ENCODE data around the gene SLC26A6. TPM values are rescaled to one million over a fixed set of nuclear protein-coding genes. Genes with fewer than 3 reads are reported as not detected.

SLC26A6 gene
- total and polyA plus RNA-seq, 2 of the 13 experiments (the other 11 are each of a cell fraction or from before 2014, with no cell fraction given): 40.7 to 184 TPM

DNA sequence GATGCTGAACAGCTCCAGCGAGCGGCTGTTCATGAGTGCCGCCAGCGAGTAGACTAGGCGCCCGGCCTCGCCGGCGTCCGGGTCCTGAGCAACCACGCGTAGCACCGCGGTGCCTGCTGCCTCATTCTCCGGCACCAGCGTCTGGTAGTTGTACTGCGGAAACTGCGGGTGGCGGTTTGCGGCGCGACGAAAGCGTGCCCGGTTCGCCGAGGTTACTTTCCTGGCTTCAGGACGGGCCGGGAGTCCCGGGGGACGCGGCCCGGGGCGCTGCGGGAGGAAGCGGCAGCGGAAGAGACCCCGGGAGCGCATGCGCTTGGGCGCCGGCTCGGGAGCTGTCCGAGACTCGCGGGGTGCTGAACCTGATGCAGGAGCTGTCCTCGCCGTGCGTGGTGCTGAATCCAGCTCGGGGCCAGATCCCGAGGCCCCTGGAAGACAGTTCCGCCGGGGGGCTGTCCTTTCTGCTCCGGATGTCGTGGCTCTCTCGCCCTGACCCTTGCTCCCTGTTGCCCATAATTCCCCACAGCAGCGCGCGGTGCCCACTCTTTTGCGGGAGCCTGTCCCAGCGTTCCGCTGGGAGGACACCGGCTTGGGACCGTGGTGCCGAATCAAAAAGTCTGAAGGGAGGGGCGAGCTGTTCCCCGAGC, 26.4 kb upstream of the SLC26A6 start (continued):
- TF ChIP-seq, protein P1, sequence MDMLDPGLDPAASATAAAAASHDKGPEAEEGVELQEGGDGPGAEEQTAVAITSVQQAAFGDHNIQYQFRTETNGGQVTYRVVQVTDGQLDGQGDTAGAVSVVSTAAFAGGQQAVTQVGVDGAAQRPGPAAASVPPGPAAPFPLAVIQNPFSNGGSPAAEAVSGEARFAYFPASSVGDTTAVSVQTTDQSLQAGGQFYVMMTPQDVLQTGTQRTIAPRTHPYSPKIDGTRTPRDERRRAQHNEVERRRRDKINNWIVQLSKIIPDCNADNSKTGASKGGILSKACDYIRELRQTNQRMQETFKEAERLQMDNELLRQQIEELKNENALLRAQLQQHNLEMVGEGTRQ (IDR thresholded peaks at IDR 0.05; ENCODE audit: low read depth, low read length): no peak
- TF ChIP-seq, protein P1 (CRISPR knock-in tag; IDR thresholded peaks at IDR 0.05; ENCODE audit: borderline replicate concordance): peak; percentile 73; the same call in 1 of the 2 replicates
- TF ChIP-seq, protein P2, sequence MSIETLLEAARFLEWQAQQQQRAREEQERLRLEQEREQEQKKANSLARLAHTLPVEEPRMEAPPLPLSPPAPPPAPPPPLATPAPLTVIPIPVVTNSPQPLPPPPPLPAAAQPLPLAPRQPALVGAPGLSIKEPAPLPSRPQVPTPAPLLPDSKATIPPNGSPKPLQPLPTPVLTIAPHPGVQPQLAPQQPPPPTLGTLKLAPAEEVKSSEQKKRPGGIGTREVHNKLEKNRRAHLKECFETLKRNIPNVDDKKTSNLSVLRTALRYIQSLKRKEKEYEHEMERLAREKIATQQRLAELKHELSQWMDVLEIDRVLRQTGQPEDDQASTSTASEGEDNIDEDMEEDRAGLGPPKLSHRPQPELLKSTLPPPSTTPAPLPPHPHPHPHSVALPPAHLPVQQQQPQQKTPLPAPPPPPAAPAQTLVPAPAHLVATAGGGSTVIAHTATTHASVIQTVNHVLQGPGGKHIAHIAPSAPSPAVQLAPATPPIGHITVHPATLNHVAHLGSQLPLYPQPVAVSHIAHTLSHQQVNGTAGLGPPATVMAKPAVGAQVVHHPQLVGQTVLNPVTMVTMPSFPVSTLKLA (IDR thresholded peaks at IDR 0.05): peak; percentile 69
- TF ChIP-seq, protein P3, sequence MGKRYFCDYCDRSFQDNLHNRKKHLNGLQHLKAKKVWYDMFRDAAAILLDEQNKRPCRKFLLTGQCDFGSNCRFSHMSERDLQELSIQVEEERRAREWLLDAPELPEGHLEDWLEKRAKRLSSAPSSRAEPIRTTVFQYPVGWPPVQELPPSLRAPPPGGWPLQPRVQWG (CRISPR knock-in tag; IDR thresholded peaks at IDR 0.05; ENCODE audit: borderline replicate concordance, low read depth): peak; percentile 99
- TF ChIP-seq, protein P4, sequence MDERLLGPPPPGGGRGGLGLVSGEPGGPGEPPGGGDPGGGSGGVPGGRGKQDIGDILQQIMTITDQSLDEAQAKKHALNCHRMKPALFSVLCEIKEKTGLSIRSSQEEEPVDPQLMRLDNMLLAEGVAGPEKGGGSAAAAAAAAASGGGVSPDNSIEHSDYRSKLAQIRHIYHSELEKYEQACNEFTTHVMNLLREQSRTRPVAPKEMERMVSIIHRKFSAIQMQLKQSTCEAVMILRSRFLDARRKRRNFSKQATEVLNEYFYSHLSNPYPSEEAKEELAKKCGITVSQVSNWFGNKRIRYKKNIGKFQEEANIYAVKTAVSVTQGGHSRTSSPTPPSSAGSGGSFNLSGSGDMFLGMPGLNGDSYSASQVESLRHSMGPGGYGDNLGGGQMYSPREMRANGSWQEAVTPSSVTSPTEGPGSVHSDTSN (CRISPR knock-in tag; IDR thresholded peaks at IDR 0.05): peak; percentile 52; the same call in 1 of the 2 replicates
- peak; percentile 96 for TF ChIP-seq ZKSCAN5 (CRISPR knock-in tag; IDR thresholded peaks at IDR 0.05)
- TF ChIP-seq SMYD3 (CRISPR knock-in tag; IDR thresholded peaks at IDR 0.05): peak; percentile 100
- TF ChIP-seq ZZZ3 (CRISPR knock-in tag; IDR thresholded peaks at IDR 0.05; ENCODE audit: borderline replicate concordance): peak; percentile 99
- TF ChIP-seq IRX3 (CRISPR knock-in tag; IDR thresholded peaks at IDR 0.05; ENCODE audit: borderline replicate concordance, low read depth): peak; percentile 100
- peak; percentile 100 for TF ChIP-seq ZSCAN30 (CRISPR knock-in tag; IDR thresholded peaks at IDR 0.05)
- TF ChIP-seq, protein P5, sequence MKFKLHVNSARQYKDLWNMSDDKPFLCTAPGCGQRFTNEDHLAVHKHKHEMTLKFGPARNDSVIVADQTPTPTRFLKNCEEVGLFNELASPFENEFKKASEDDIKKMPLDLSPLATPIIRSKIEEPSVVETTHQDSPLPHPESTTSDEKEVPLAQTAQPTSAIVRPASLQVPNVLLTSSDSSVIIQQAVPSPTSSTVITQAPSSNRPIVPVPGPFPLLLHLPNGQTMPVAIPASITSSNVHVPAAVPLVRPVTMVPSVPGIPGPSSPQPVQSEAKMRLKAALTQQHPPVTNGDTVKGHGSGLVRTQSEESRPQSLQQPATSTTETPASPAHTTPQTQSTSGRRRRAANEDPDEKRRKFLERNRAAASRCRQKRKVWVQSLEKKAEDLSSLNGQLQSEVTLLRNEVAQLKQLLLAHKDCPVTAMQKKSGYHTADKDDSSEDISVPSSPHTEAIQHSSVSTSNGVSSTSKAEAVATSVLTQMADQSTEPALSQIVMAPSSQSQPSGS (CRISPR knock-in tag; IDR thresholded peaks at IDR 0.05): peak; percentile 100
- peak; percentile 99 for TF ChIP-seq KAT7 (CRISPR knock-in tag; IDR thresholded peaks at IDR 0.05; ENCODE audit: borderline replicate concordance)
- TF ChIP-seq MIXL1 (CRISPR knock-in tag; IDR thresholded peaks at IDR 0.05): peak; percentile 100
- TF ChIP-seq, protein P6, sequence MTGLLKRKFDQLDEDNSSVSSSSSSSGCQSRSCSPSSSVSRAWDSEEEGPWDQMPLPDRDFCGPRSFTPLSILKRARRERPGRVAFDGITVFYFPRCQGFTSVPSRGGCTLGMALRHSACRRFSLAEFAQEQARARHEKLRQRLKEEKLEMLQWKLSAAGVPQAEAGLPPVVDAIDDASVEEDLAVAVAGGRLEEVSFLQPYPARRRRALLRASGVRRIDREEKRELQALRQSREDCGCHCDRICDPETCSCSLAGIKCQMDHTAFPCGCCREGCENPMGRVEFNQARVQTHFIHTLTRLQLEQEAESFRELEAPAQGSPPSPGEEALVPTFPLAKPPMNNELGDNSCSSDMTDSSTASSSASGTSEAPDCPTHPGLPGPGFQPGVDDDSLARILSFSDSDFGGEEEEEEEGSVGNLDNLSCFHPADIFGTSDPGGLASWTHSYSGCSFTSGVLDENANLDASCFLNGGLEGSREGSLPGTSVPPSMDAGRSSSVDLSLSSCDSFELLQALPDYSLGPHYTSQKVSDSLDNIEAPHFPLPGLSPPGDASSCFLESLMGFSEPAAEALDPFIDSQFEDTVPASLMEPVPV (CRISPR knock-in tag; IDR thresholded peaks at IDR 0.05): peak; percentile 100
- peak; percentile 99 for TF ChIP-seq ATAD3A (CRISPR knock-in tag; IDR thresholded peaks at IDR 0.05)
- TF ChIP-seq, protein P7, sequence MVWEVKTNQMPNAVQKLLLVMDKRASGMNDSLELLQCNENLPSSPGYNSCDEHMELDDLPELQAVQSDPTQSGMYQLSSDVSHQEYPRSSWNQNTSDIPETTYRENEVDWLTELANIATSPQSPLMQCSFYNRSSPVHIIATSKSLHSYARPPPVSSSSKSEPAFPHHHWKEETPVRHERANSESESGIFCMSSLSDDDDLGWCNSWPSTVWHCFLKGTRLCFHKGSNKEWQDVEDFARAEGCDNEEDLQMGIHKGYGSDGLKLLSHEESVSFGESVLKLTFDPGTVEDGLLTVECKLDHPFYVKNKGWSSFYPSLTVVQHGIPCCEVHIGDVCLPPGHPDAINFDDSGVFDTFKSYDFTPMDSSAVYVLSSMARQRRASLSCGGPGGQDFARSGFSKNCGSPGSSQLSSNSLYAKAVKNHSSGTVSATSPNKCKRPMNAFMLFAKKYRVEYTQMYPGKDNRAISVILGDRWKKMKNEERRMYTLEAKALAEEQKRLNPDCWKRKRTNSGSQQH (CRISPR knock-in tag; IDR thresholded peaks at IDR 0.05; ENCODE audit: low read depth): peak; percentile 100
- TF ChIP-seq TBL1XR1 (IDR thresholded peaks at IDR 0.05; ENCODE audit: borderline replicate concordance, low read length, partially characterized antibody): no peak
- TF ChIP-seq, protein P8, sequence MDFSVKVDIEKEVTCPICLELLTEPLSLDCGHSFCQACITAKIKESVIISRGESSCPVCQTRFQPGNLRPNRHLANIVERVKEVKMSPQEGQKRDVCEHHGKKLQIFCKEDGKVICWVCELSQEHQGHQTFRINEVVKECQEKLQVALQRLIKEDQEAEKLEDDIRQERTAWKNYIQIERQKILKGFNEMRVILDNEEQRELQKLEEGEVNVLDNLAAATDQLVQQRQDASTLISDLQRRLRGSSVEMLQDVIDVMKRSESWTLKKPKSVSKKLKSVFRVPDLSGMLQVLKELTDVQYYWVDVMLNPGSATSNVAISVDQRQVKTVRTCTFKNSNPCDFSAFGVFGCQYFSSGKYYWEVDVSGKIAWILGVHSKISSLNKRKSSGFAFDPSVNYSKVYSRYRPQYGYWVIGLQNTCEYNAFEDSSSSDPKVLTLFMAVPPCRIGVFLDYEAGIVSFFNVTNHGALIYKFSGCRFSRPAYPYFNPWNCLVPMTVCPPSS (IDR thresholded peaks at IDR 0.05): no peak

Data from HepG2 (cell line).